ENCODE measurements around the gene MAGI1.

- TF ChIP-seq, protein P1, sequence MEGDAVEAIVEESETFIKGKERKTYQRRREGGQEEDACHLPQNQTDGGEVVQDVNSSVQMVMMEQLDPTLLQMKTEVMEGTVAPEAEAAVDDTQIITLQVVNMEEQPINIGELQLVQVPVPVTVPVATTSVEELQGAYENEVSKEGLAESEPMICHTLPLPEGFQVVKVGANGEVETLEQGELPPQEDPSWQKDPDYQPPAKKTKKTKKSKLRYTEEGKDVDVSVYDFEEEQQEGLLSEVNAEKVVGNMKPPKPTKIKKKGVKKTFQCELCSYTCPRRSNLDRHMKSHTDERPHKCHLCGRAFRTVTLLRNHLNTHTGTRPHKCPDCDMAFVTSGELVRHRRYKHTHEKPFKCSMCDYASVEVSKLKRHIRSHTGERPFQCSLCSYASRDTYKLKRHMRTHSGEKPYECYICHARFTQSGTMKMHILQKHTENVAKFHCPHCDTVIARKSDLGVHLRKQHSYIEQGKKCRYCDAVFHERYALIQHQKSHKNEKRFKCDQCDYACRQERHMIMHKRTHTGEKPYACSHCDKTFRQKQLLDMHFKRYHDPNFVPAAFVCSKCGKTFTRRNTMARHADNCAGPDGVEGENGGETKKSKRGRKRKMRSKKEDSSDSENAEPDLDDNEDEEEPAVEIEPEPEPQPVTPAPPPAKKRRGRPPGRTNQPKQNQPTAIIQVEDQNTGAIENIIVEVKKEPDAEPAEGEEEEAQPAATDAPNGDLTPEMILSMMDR (IDR thresholded peaks at IDR 0.05): no peak
- TF ChIP-seq POLR2AphosphoS5 (IDR thresholded peaks at IDR 0.05): no peak
- no peak for TF ChIP-seq POLR2A (IDR thresholded peaks at IDR 0.05)
These were observed 229.9 kb downstream of the MAGI1 start for GRCh38 chr3:65808824-65809223.
